ENCODE results near the gene DNM2.

DNM2 gene

GRCh38 chr19:10863107-10863717 is 145.3 kb downstream of the DNM2 start:
- no peak for TF ChIP-seq TAF1 (IDR thresholded peaks at IDR 0.05; ENCODE audit: borderline replicate concordance, insufficient read depth, low read length)
- no peak for TF ChIP-seq FOXP2 (optimal IDR thresholded peaks at IDR 0.05; ENCODE audit: borderline replicate concordance, extremely low read depth, extremely low read length, insufficient read depth)
- TF ChIP-seq REST (IDR thresholded peaks at IDR 0.05; ENCODE audit: insufficient read depth in 1 of 2, low read depth in 2 of 2, low read length in 2 of 2), result no peak
- no peak for TF ChIP-seq POLR2AphosphoS5 (IDR thresholded peaks at IDR 0.05; ENCODE audit: low read depth, low read length)

GRCh38 chr19:10864538-10864899 is 146.6 kb downstream of the DNM2 start:
- no peak for TF ChIP-seq REST (IDR thresholded peaks at IDR 0.05; ENCODE audit: insufficient read depth in 1 of 2, low read depth in 2 of 2, low read length in 2 of 2)
- TF ChIP-seq SIN3A (IDR thresholded peaks at IDR 0.05; ENCODE audit: borderline replicate concordance, insufficient read depth, low read length), result no peak
- TF ChIP-seq POLR2AphosphoS5 (IDR thresholded peaks at IDR 0.05; ENCODE audit: low read depth, low read length), result no peak
- no peak for TF ChIP-seq FOXP2 (optimal IDR thresholded peaks at IDR 0.05; ENCODE audit: borderline replicate concordance, extremely low read depth, extremely low read length, insufficient read depth)
- TF ChIP-seq TAF1 (IDR thresholded peaks at IDR 0.05; ENCODE audit: borderline replicate concordance, insufficient read depth, low read length), result no peak

GRCh38 chr19:10866495-10866894 is 148.6 kb downstream of the DNM2 start:
- TF ChIP-seq REST (IDR thresholded peaks at IDR 0.05; ENCODE audit: insufficient read depth in 1 of 2, low read depth in 2 of 2, low read length in 2 of 2) (no peak), TAF1 (IDR thresholded peaks at IDR 0.05; ENCODE audit: borderline replicate concordance, insufficient read depth, low read length) (no peak), POLR2AphosphoS5 (IDR thresholded peaks at IDR 0.05; ENCODE audit: low read depth, low read length) (no peak), SIN3A (IDR thresholded peaks at IDR 0.05; ENCODE audit: borderline replicate concordance, insufficient read depth, low read length) (no peak), FOXP2 (optimal IDR thresholded peaks at IDR 0.05; ENCODE audit: borderline replicate concordance, extremely low read depth, extremely low read length, insufficient read depth) (no peak)

- TF ChIP-seq FOXP2 (optimal IDR thresholded peaks at IDR 0.05; ENCODE audit: borderline replicate concordance, extremely low read depth, extremely low read length, insufficient read depth), result no peak
- TF ChIP-seq TAF1 (IDR thresholded peaks at IDR 0.05; ENCODE audit: borderline replicate concordance, insufficient read depth, low read length), result no peak
- TF ChIP-seq SIN3A (IDR thresholded peaks at IDR 0.05; ENCODE audit: borderline replicate concordance, insufficient read depth, low read length), result no peak
- TF ChIP-seq POLR2AphosphoS5 (IDR thresholded peaks at IDR 0.05; ENCODE audit: low read depth, low read length), result no peak
Observed at GRCh38 chr19:10868872-10869547, 151.1 kb downstream of the DNM2 start.

- TF ChIP-seq TAF1 (IDR thresholded peaks at IDR 0.05; ENCODE audit: borderline replicate concordance, insufficient read depth, low read length) (no peak), FOXP2 (optimal IDR thresholded peaks at IDR 0.05; ENCODE audit: borderline replicate concordance, extremely low read depth, extremely low read length, insufficient read depth) (no peak), POLR2AphosphoS5 (IDR thresholded peaks at IDR 0.05; ENCODE audit: low read depth, low read length) (no peak; the same call in 1 of the 2 replicates), REST (IDR thresholded peaks at IDR 0.05; ENCODE audit: insufficient read depth in 1 of 2, low read depth in 2 of 2, low read length in 2 of 2) (no peak), SIN3A (IDR thresholded peaks at IDR 0.05; ENCODE audit: borderline replicate concordance, insufficient read depth, low read length) (no peak)
Observed at GRCh38 chr19:10870501-10870954, 152.6 kb downstream of the DNM2 start.
